ENCODE data around the gene ZNF783. TPM values are rescaled to one million over a fixed set of nuclear protein-coding genes. Genes with fewer than 3 reads are reported as not detected.
"Not testable (repeated sequence)": the region's sequence is repeated elsewhere in the genome, so short reads cannot be mapped to it uniquely, and the experiment has no call there.

The ZNF783 gene
- total RNA-seq, 2 experiments from 2014 or later = 13.2 to 13.4 TPM

DNA sequence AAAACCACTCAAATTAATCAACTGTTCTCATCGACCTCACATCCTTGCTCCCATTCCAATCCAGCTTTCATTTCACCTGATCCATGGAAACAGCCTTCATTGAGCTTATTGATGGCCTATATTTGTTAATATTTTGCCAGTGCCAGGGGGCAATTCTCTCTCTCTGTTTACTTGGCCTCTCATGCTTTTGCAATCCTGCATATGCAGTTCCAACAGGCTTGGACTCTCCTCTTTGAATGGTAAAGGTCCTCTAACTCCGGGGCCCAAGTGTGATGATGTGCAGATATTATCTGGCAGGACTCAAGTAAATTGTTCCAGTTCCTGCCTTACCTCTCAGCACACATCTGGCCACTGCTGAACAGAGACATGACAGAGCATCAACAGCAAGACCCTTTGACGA lies 67.3 kb downstream of the ZNF783 start:
- no peak overlapping the region for H3K27ac Mint-ChIP-seq
- TF ChIP-seq, protein P1, sequence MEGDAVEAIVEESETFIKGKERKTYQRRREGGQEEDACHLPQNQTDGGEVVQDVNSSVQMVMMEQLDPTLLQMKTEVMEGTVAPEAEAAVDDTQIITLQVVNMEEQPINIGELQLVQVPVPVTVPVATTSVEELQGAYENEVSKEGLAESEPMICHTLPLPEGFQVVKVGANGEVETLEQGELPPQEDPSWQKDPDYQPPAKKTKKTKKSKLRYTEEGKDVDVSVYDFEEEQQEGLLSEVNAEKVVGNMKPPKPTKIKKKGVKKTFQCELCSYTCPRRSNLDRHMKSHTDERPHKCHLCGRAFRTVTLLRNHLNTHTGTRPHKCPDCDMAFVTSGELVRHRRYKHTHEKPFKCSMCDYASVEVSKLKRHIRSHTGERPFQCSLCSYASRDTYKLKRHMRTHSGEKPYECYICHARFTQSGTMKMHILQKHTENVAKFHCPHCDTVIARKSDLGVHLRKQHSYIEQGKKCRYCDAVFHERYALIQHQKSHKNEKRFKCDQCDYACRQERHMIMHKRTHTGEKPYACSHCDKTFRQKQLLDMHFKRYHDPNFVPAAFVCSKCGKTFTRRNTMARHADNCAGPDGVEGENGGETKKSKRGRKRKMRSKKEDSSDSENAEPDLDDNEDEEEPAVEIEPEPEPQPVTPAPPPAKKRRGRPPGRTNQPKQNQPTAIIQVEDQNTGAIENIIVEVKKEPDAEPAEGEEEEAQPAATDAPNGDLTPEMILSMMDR (IDR thresholded peaks at IDR 0.05) = no peak
- ChIA-PET POLR2A (no interaction called here), CTCF (interaction anchor here (2.0 kb wide), 1 partner anchor 94 kb away, joined by 6 read pairs; no protein-coding TSS in a partner anchor)
- H3K4me1 Mint-ChIP-seq (ENCODE audit: low read depth) = no peaks in the 10 kb centered on the region
- DNase-seq = no peak
- no peak overlapping the region for H3K4me3 Mint-ChIP-seq
- no peak for ATAC-seq
- H3K36me3 Mint-ChIP-seq (ENCODE audit: low read depth) = no peaks in the 10 kb centered on the region
- H3K9me3 Mint-ChIP-seq = no peaks in the 10 kb centered on the region
- peaks cover 5% of the 10 kb centered on the region for H3K27me3 Mint-ChIP-seq
- intact Hi-C loops (cut with micrococcal nuclease) = no loop called here

GRCh38 chr7:149329766-149330334 lies 67.9 kb downstream of the ZNF783 start:
- Mint-ChIP-seq H3K27me3 (peaks cover 5% of the 10 kb centered on the region), H3K4me1 (ENCODE audit: low read depth) (no peaks in the 10 kb centered on the region), H3K9me3 (no peaks in the 10 kb centered on the region), H3K36me3 (ENCODE audit: low read depth) (no peaks in the 10 kb centered on the region), H3K4me3 (no peak overlapping the region), H3K27ac (no peak overlapping the region)
- ChIA-PET CTCF (interaction anchor here (2.0 kb wide), 1 partner anchor 93 kb away, joined by 6 read pairs; no protein-coding TSS in a partner anchor), POLR2A (no interaction called here)
- DNase-seq (no peak), ATAC-seq (no peak)
- TF ChIP-seq, protein P1 (IDR thresholded peaks at IDR 0.05) = no peak
- intact Hi-C loops (cut with micrococcal nuclease) = no loop called here

DNA sequence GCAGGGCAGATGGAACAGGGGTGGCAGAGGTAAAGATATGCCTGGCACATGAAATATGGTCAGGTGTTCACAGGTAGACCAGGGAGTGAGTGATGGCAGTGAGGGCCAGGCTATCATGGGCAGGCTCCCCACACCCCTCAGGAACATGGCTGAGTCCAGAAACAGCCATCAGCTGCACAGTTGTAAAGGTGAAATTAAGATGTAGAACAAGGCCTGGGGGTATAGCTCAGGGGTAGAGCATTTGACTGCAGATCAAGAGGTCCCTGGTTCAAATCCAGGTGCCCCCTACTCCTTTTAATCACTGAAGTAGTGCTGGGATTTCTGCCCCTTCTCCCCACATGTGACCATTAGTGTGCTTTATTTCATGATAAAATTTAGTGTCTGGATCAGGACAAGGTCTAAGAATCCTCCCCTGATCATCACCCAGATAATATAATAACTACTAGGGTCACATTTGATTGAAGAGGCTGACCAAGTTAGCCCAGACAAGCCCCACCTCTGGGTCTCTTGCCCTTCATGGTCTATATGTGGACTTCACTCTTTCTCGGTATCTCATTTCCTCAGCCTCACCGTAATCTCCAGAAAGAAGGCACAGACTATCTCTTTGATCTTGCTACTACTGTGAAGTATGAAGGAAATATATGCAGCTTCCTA lies 69.0 kb downstream of the ZNF783 start:
- CTCF ChIA-PET = interaction anchor here (2.0 kb wide), 1 partner anchor 92 kb away, joined by 6 read pairs; no protein-coding TSS in a partner anchor
- H3K36me3 Mint-ChIP-seq (ENCODE audit: low read depth) = no peaks in the 10 kb centered on the region
- TF ChIP-seq, protein P1 (IDR thresholded peaks at IDR 0.05) = no peak
- DNase-seq = peak; percentile 28
- no peaks in the 10 kb centered on the region for H3K9me3 Mint-ChIP-seq
- peak; percentile 45 for ATAC-seq
- POLR2A ChIA-PET = no interaction called here
- no peak overlapping the region for H3K27ac Mint-ChIP-seq
- intact Hi-C loops (cut with micrococcal nuclease) = no loop called here
- H3K4me1 Mint-ChIP-seq (ENCODE audit: low read depth) = no peaks in the 10 kb centered on the region
- peaks cover 5% of the 10 kb centered on the region for H3K27me3 Mint-ChIP-seq
- no peak overlapping the region for H3K4me3 Mint-ChIP-seq

DNA sequence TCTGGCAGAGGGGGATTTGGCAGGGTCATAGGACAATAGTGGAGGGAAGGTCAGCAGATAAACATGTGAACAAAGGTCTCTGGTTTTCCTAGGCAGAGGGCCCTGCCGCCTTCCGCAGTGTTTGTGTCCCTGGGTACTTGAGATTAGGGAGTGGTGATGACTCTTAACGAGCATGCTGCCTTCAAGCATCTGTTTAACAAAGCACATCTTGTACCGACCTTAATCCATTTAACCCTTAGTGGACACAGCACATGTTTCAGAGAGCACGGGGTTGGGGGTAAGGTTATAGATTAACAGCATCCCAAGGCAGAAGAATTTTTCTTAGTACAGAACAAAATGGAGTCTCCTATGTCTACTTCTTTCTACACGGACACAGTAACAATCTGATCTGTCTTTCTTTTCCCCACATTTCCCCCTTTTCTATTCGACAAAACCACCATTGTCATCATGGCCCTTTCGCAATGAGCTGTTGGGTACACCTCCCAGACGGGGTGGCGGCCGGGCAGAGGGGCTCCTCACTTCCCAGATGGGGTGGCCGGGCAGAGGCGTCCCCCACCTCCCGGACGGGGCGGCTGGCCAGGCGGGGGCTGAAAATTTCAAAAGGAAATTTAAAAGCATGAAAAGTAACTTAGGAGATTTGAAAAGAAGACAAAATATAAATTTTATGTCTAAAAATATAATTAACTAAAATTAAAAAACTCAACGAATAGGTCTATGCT lies 70.8 kb downstream of the ZNF783 start:
- POLR2A ChIA-PET; H3K4me3 Mint-ChIP-seq; DNase-seq; H3K27me3 Mint-ChIP-seq; intact Hi-C loops (cut with micrococcal nuclease); H3K27ac Mint-ChIP-seq; H3K4me1 Mint-ChIP-seq (ENCODE audit: low read depth); H3K36me3 Mint-ChIP-seq (ENCODE audit: low read depth); H3K9me3 Mint-ChIP-seq; ATAC-seq; CTCF ChIA-PET: not testable (repeated sequence)

GRCh38 chr7:149333321-149333717 lies 71.3 kb downstream of the ZNF783 start:
- Mint-ChIP-seq H3K4me3 (no peak overlapping the region), H3K4me1 (ENCODE audit: low read depth) (no peaks in the 10 kb centered on the region), H3K36me3 (ENCODE audit: low read depth) (no peaks in the 10 kb centered on the region), H3K27me3 (peaks cover 5% of the 10 kb centered on the region), H3K9me3 (no peaks in the 10 kb centered on the region), H3K27ac (no peak overlapping the region)
- CTCF ChIA-PET = no interaction called here
- ATAC-seq (no peak), DNase-seq (no peak)
- TF ChIP-seq, protein P1 (IDR thresholded peaks at IDR 0.05) = no peak
- POLR2A ChIA-PET = no interaction called here
- intact Hi-C loops (cut with micrococcal nuclease) = no loop called here

All from activated CD8-positive, alpha-beta T cell treated with anti-CD3 and anti-CD28 coated beads for 36 hours (primary cell).